ENCODE measurements around the gene AADACL3.
"Not testable (repeated sequence)": the region's sequence is repeated elsewhere in the genome, so short reads cannot be mapped to it uniquely, and the experiment has no call there.

AADACL3 gene, protein sequence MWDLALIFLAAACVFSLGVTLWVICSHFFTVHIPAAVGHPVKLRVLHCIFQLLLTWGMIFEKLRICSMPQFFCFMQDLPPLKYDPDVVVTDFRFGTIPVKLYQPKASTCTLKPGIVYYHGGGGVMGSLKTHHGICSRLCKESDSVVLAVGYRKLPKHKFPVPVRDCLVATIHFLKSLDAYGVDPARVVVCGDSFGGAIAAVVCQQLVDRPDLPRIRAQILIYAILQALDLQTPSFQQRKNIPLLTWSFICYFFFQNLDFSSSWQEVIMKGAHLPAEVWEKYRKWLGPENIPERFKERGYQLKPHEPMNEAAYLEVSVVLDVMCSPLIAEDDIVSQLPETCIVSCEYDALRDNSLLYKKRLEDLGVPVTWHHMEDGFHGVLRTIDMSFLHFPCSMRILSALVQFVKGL

GRCh38 chr1:12715896-12716437, at the start of gene AADACL3:
TSS of gene AADACL3 (plus strand) at chr1:12716110. CDS start at chr1:12716177, 67 bp downstream.
- no peak for FAIRE-seq
- DNase-seq (ENCODE audit: low spot score): no peak

GRCh38 chr1:12666141-12666735, 49.7 kb upstream of the AADACL3 start:
- no peak for FAIRE-seq

GRCh38 chr1:12669529-12670068, 46.3 kb upstream of the AADACL3 start:
- FAIRE-seq: no peak
- no peak for DNase-seq (ENCODE audit: low spot score)

More at GRCh38 chr1:12666141-12666735, 49.7 kb upstream of the AADACL3 start:
- DNase-seq (ENCODE audit: low spot score): no peak

DNA sequence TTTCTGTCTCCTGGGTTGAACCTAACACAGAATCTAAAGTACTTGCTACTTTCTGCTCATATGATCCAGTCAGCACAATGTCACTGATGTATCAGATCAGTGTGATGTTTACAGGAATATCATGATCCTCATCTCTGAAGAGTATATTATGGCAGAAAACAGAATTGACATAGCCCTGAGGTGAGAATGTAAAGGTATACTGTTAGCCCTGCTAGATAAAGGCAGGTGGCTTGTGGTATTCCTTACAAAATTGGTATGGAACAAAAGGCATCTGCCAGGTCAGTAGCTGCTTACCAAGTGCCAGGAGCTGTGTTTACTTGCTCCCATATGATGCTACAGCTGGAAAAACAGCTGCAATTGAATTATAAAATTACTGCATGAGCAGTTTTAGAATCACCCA, 41.6 kb upstream of the AADACL3 start:
- FAIRE-seq (no peak), DNase-seq (ENCODE audit: low spot score) (no peak)

- not testable (repeated sequence) for FAIRE-seq; DNase-seq (ENCODE audit: low spot score)
These were observed 39.8 kb upstream of the AADACL3 start for GRCh38 chr1:12676122-12676521.

DNA sequence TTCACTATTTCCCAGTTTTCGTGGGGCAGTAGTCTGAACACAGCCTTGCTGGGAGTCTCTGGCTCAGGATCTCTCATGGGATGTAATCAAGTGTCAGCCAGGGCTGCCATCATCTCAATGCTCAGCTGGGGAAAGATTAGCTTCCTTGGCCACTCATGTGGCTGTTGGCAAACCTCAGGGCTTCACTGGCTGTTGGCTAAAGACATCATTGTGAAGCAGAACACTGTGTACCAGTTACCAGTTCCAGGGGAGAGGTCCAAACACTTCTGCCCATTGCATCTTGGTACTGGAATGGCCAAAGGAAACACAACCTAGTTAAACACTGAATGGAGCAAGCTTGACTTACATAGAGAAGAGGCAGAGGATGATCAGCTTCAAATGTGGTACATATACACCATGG, 38.3 kb upstream of the AADACL3 start:
- DNase-seq (ENCODE audit: low spot score) (no peak), FAIRE-seq (no peak)

- DNase-seq (ENCODE audit: low spot score) (no peak), FAIRE-seq (no peak)
These were observed 37.6 kb upstream of the AADACL3 start for GRCh38 chr1:12678350-12678749.

GRCh38 chr1:12678820-12679219, 37.1 kb upstream of the AADACL3 start:
- no peak for FAIRE-seq
- DNase-seq (ENCODE audit: low spot score): no peak

DNA sequence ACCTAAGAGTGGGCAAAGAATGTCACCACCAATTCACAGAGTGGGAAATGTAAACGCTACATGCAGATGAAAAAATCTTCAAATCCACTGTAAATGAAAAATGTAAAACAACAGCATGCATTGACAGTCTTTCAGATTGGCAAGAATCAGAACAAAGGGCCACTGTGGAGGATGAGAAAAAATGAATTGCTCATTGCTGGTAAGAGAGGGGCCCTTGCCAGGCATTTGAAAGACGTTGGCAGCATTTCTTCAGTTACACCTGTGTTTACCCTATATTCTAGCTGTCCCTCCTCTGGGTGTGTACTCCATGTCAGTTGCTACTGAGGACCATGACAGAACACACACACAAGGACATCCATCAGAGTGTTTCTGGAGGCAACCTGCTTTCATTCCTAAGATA, 25.8 kb upstream of the AADACL3 start:
- FAIRE-seq (no peak), DNase-seq (ENCODE audit: low spot score) (no peak)

DNA sequence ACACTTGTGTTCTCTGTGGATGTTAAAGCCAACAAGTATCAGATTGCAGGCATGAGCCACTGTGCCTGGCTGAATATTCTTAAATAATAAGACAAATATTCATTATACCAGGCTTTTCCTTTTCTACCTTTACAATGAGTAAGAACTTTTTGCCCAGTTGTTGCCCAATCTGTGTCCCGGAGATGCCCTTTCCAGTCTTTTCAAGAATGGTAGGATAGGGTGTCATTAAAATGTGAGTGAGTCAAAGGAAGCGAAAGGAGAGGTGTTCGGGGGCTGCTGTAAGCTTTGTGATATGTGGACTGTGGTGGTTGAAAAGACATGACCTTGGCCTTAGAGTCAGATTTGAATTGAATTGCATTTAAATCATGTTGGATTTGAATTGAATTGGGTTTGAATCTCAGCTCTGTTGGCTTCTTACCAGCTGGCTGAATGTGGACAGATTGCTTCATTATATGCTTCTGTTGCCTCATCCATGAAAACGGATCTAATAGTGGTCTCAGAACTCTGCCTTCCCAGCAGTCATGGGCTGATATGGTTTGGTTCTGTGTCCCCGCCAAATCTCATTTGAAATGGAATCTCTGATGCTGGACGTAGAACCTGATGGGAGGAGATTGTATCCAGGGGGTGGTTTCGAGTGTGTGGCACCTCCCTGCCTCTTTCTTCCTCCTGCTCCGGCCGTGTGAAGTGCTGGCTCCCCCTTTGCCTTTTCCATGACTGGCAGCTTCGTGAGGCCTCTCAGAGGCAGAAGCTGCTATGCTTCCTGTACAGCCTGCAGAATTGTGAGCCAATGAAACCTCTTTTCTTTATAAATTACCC, 22.7 kb upstream of the AADACL3 start:
- FAIRE-seq (no peak), DNase-seq (ENCODE audit: low spot score) (no peak)

GRCh38 chr1:12696658-12697057, 19.3 kb upstream of the AADACL3 start:
- no peak for DNase-seq (ENCODE audit: low spot score)
- FAIRE-seq: no peak

- DNase-seq (ENCODE audit: low spot score) (no peak), FAIRE-seq (no peak)
These were observed 18.5 kb upstream of the AADACL3 start for GRCh38 chr1:12697397-12697796.

DNA sequence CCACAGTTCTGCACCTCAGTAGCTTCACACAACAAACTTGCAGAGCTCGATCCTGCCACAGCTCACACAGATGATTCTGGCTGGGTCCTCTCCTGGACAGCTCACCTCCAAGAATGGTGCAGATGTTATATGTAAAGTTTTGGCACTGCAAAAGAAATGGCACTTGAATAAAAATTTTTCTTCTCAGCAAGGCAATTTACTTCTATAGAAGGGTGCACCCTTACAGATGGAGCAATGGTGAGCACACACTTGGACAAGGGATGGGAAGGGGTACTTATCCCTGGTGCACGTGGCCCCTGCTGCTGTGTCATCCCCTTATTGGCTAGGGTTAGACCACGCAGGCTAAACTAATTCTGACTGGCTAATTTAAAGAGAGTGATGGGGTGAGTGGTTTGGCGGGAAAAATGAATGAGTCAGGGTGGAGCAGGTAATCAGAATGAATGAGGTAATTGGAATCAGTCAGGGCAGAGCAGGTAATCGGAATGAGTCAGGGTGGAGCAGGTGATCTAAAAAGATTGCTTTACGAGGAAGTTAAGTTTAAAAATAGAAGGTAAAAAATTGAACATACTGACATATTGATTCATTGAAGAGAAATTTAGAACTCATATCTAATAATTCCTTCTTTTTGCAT, 12.0 kb upstream of the AADACL3 start:
- FAIRE-seq: no peak

DNA sequence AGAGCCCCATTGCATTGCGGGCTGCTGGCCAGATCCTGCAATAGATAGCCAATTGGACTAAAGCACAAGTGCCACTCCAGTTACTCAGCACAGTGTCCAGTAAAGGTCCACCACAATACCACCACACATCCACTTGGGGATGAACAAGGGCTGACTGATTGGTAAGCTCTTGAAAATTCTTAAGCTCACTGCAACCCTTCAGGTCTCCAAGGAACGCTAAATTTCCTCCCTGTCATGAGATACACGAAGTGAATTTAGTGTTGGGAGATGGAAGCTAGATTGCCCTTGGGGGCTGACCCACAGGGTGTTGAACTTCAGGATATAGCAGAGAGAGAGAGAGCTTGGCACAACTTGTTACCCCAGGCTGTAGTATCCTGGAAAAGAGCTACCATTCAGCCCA, 9.8 kb upstream of the AADACL3 start:
- no peak for FAIRE-seq
- DNase-seq (ENCODE audit: low spot score): no peak

More for the DNA sequence above, 12.0 kb upstream of the AADACL3 start:
- no peak for DNase-seq (ENCODE audit: low spot score)

GRCh38 chr1:12708396-12709090, 7.4 kb upstream of the AADACL3 start:
- DNase-seq (ENCODE audit: low spot score) (no peak), FAIRE-seq (no peak)

- DNase-seq (ENCODE audit: low spot score) (no peak), FAIRE-seq (no peak)
These were observed 6.8 kb upstream of the AADACL3 start for GRCh38 chr1:12709091-12709491.

- FAIRE-seq (no peak), DNase-seq (ENCODE audit: low spot score) (no peak)
These were observed 6.2 kb upstream of the AADACL3 start for GRCh38 chr1:12709696-12710095.

- DNase-seq (ENCODE audit: low spot score) (no peak), FAIRE-seq (no peak)
These were observed 4.4 kb upstream of the AADACL3 start for GRCh38 chr1:12711536-12711935.

GRCh38 chr1:12712076-12712475, 3.8 kb upstream of the AADACL3 start:
- no peak for DNase-seq (ENCODE audit: low spot score)
- no peak for FAIRE-seq

GRCh38 chr1:12712929-12713328, 3.0 kb upstream of the AADACL3 start:
- no peak for FAIRE-seq
- no peak for DNase-seq (ENCODE audit: low spot score)

Data from urothelium cell line (cell line).